HG03103 (cell line): ENCODE measurements around the gene PDPR.
"Not testable (repeated sequence)": the region's sequence is repeated elsewhere in the genome, so short reads cannot be mapped to it uniquely, and the experiment has no call there.

Experiments used
- ATAC-seq: cut with Tn5 transposase; IDR thresholded peaks from one replicate; pipeline ENCODE4 v1.9.1; 2021; ENCODE audit warnings: low read depth; ENCODE audit not compliant: unreplicated experiment

PDPR gene

DNA sequence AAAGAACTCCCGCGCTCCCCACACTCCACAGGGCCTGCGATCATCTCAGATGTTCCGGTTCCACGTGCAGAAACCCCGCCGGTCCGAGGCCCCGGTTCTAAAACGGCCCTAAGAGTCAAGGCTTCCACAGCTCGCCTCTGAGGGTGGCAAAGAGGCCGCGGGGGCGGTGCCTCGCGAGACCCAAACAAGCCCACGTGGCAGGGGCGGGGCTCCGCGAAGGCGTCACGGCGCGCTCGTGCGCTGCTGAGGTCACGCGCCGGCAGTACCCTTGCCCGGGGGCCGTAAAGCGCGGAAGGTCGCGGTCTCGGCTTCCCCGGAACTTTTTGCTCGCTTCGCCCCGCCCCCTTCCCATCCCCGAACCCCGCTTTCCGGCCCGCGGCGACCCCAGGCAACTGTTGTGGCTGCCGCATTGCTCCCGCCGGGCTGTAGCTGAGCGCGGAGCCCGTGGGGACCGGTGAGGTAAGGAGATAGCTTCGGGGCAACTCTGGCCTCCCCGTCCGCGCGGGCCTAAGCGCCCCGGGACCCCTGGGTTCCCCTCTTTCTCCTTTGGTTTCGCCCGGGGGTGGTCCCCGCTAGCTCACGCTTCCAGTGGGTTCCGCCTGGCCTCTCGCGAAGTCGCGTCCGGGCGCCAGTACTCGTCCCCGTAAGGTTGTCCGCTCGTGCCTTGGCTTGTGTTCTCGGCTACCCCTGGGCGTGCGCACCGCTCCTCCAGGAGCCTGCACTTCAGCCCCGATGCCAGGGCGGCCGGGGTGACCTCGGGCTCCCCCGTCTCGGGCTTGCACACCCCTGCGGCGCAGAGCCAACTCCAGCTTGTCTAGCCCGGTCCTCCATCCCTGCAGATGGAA is at the start of gene PDPR:
PDPR (plus strand) TSS at position 351 of the 845 bp plus-strand sequence. CDS start 6,161 bp downstream, outside the sequence.
- peak; percentile 77 for ATAC-seq

GRCh38 chr16:70064841-70065370 is 49.2 kb upstream of the PDPR start:
- ATAC-seq: not testable (repeated sequence)

- ATAC-seq: peak; percentile 3
Observed at GRCh38 chr16:70065376-70065745, 48.8 kb upstream of the PDPR start.

- ATAC-seq: peak; percentile 87
Observed at GRCh38 chr16:70065746-70066658, 48.1 kb upstream of the PDPR start.

GRCh38 chr16:70066751-70067150 is 47.4 kb upstream of the PDPR start:
- not testable (repeated sequence) for ATAC-seq

- ATAC-seq: not testable (repeated sequence)
Observed at GRCh38 chr16:70079081-70079480, 35.1 kb upstream of the PDPR start.

GRCh38 chr16:70081219-70081618 is 32.9 kb upstream of the PDPR start:
- not testable (repeated sequence) for ATAC-seq

GRCh38 chr16:70083931-70084330 is 30.2 kb upstream of the PDPR start:
- ATAC-seq: not testable (repeated sequence)

- ATAC-seq: not testable (repeated sequence)
Observed at GRCh38 chr16:70088160-70088559, 26.0 kb upstream of the PDPR start.

DNA sequence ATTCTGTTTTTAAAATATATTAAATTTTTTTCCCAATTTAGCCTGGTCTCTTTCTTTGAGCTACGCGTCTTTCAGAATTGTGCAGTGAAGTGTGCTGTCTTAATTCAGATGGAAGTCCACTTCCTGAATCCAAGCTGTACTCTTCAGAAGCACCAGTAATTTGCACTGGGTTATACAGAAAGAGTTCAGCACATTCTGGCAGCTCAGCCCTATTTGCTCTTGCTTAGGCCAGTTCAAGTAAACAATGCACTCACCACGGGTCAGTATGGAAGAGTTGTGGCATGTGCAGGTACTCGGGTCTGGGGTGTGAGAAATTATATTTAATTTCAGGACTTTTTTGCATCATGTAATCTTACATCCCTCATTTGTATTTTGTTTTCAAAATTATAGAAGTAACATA is 25.3 kb upstream of the PDPR start:
- ATAC-seq: not testable (repeated sequence)

GRCh38 chr16:70089289-70089688 is 24.8 kb upstream of the PDPR start:
- ATAC-seq: not testable (repeated sequence)

- ATAC-seq: not testable (repeated sequence)
Observed at GRCh38 chr16:70091104-70091503, 23.0 kb upstream of the PDPR start.

GRCh38 chr16:70094096-70094495 is 20.0 kb upstream of the PDPR start:
- ATAC-seq: not testable (repeated sequence)

GRCh38 chr16:70109583-70110279 is 4.4 kb upstream of the PDPR start:
- not testable (repeated sequence) for ATAC-seq

DNA sequence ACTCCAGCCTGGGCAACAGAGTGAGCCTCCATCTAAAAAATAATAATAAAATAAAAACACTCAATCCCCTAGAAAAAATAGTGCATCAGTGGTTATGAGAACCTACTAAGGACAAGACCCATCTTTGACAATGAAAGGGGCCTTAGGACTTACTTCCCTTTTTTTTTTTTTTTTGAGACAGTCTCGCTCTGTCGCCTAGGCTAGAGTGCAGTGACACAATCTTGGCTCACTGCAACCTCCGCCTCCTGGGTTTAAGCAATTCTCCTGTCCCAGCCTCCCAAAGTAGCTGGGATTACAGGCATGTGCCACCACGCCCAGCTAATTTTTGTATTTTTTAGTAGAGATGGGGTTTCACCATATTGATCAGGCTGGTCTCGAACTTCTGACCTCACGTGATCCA is 2.0 kb upstream of the PDPR start:
- not testable (repeated sequence) for ATAC-seq

DNA sequence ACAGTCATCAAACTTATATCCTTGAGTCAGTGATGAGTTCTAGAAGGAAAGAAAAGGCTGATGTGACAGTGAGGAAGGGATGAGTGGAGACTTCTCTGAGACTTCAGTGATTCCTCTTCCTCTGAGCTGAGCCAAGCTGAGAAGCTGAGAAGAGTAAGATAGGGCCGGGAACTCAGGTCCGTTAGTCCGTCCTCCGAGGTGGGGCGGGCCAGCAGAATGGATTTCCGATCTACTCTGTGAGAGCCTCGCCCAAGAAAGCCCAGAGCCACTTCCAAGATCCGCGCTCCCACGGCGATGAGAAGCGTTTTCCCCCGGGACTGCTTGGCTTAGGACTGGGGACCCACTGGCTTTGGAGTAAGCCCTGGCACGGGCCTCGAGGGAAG is 542 bp upstream of the PDPR start:
- not testable (repeated sequence) for ATAC-seq

- not testable (repeated sequence) for ATAC-seq
Observed at GRCh38 chr16:70118354-70118753, 4.2 kb downstream of the PDPR start.

- not testable (repeated sequence) for ATAC-seq
Observed at GRCh38 chr16:70118776-70119175, 4.6 kb downstream of the PDPR start.

GRCh38 chr16:70120398-70120797 is 6.3 kb downstream of the PDPR start:
- ATAC-seq: not testable (repeated sequence)

DNA sequence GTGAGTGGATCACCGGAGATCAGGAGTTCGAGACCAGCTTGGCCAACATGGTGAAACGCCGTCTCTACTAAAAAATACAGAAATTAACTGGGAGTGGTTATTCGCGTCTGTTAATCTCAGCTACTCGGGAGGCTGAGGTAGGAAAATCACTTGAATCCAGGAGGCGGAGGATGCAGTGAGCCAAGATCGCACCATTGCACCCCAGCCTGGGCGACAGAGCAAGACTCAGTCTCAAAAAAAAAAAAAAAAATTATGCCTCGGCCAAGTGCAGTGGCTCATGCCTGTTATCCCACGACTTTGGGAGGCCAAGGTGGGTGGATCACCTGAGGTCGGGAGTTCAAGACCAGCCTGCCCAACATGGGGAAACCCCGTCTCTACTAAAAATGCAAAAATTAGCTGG is 9.7 kb downstream of the PDPR start:
- not testable (repeated sequence) for ATAC-seq
